ENCODE results near the gene GRIN3B. TPM values are rescaled to one million over a fixed set of nuclear protein-coding genes. Genes with fewer than 3 reads are reported as not detected.

Gene GRIN3B
- total RNA-seq, 4 donors from 2014 or later = 0.24 TPM; not detected in 3

DNA sequence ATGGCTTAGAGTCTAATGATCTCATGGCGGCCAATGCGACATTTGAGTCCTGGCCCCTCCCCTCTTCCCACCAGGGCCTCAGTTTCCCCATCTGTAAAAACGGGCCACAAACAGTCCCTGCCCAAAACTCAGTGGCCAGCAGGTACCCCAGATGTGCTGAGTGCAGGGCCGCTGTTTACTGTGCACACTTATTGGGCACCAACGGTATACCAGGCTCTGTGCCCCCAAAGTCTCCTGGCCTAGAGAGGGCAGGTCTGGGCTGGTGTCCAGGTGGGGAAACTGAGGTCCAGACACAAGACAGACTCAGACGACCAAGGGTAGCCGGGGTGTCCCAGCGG lies 39.6 kb upstream of the GRIN3B start:
- ATAC-seq (ENCODE audit: low FRiP score) (no peak), DNase-seq (ENCODE audit: low spot score) (no peak)
- TF ChIP-seq, protein P1, sequence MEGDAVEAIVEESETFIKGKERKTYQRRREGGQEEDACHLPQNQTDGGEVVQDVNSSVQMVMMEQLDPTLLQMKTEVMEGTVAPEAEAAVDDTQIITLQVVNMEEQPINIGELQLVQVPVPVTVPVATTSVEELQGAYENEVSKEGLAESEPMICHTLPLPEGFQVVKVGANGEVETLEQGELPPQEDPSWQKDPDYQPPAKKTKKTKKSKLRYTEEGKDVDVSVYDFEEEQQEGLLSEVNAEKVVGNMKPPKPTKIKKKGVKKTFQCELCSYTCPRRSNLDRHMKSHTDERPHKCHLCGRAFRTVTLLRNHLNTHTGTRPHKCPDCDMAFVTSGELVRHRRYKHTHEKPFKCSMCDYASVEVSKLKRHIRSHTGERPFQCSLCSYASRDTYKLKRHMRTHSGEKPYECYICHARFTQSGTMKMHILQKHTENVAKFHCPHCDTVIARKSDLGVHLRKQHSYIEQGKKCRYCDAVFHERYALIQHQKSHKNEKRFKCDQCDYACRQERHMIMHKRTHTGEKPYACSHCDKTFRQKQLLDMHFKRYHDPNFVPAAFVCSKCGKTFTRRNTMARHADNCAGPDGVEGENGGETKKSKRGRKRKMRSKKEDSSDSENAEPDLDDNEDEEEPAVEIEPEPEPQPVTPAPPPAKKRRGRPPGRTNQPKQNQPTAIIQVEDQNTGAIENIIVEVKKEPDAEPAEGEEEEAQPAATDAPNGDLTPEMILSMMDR (IDR thresholded peaks at IDR 0.05) = no peak

DNA sequence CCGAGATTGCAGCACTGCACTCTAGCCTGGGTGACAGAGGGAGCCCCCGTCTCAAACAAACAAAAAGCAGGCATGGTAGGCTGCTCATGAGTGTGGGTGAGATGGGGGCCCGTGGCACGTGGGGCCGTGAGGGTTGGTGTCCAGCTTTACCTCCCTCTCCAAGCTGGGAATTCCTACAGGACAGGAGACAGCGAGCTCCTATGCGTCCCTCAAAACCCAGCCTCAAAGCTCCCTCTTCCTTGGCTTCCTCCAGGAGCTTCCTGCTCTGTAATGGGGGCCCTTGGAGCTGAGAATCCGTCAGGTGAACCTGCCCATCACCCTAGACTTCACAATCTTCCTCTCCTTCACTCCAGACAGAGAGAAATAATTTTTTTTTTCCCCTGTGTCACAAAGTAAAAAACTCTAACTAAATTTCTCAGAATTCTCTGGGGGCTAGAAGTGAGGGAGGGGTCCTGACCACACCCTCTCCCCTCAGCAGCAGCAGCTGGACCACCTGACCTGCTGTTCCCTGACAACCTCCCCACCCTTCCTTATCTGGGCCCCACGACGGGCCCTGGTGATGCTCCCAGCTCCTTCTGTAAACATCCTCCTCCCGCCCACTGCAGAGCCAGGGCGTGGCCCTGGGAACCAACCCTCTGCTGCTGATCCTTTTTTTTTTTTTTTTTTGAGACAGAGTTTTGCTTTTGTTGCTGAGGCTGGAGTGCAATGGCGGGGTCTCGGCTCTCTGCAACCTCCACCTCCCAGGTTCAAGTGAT lies 38.2 kb upstream of the GRIN3B start:
- ATAC-seq (ENCODE audit: low FRiP score) (no peak), DNase-seq (ENCODE audit: low spot score) (no peak)
- TF ChIP-seq, protein P1 (IDR thresholded peaks at IDR 0.05) = no peak

DNA sequence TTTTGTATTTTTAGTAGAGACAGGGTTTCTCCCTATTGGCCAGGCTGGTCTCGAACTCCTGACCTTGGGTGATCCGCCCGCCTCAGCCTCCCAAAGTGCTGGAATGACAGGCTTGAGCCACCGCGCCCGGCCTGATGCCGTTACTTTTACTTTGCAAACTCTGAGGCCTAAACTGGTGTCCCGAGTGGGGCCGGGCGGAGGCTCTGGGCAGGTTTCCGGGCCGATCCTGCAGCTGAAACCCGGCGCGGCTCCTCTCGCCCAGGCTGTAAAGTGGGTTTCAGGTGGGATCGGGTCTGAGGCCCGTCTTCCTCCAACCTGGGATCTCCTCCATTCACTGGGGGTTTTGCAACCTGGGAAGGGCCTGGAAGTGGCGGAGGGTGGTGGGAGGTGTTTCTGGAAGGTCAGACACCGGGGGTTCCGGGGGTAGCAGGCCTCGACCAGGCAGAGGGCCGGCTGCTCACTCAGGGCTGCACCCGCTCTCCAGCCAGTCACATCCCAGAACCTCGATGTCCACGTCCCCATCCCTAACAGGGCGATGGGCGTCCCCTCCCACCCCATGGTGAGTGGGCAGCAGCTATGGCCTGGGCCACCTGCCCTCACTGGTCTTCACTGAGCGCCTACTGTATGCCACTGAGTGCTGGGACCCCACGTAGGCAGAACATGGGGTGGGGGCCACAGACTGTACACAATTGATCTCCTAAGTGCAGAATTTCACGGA lies 37.4 kb upstream of the GRIN3B start:
- ATAC-seq (ENCODE audit: low FRiP score) (no peak), DNase-seq (ENCODE audit: low spot score) (no peak)
- TF ChIP-seq, protein P1 (IDR thresholded peaks at IDR 0.05) = no peak

DNA sequence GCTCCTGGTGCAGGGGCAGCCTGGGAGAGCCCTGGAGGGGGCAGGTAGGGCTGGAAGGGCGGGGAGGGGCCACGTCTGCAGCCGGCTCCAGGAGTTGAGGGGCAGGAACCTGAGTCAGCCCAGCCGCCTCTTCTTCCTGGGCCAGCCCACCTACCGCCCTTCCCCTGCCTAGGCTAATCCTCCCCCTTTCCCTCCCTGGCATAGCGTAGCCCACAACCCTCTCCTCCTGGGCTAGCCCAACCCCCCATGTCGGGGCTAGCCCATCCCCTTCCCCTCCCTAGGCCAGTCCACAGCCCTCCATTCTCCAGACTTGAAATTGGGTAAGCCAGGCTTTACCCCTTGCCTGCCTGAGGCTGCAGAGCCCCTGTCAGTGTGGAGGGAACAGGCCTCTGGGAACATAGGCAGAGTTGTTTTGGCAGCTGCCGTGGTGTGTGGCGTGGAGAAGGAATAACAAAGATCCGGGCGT lies 36.7 kb upstream of the GRIN3B start:
- ATAC-seq (ENCODE audit: low FRiP score) (no peak), DNase-seq (ENCODE audit: low spot score) (no peak)
- TF ChIP-seq, protein P1 (IDR thresholded peaks at IDR 0.05) = no peak

DNA sequence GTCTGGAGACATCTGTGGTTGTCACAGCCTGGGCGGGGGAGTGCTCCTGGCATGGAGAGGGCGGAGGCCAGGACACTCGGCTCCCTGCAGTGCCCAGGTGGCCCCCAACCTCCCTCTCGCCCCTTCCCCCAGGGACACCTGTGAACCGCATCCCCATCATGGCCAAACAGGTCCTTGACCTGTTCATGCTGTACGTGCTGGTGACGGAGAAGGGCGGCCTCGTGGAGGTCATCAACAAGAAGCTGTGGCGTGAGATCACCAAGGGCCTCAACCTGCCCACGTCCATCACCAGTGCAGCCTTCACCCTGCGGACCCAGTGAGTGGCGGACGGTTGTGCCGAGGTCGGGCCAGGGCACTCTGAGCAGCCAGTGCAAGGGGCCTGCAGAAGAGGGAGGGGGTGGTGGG lies 36.1 kb upstream of the GRIN3B start:
- no peak for ATAC-seq (ENCODE audit: low FRiP score)
- TF ChIP-seq, protein P1 (IDR thresholded peaks at IDR 0.05) = no peak
- no peak for DNase-seq (ENCODE audit: low spot score)

DNA sequence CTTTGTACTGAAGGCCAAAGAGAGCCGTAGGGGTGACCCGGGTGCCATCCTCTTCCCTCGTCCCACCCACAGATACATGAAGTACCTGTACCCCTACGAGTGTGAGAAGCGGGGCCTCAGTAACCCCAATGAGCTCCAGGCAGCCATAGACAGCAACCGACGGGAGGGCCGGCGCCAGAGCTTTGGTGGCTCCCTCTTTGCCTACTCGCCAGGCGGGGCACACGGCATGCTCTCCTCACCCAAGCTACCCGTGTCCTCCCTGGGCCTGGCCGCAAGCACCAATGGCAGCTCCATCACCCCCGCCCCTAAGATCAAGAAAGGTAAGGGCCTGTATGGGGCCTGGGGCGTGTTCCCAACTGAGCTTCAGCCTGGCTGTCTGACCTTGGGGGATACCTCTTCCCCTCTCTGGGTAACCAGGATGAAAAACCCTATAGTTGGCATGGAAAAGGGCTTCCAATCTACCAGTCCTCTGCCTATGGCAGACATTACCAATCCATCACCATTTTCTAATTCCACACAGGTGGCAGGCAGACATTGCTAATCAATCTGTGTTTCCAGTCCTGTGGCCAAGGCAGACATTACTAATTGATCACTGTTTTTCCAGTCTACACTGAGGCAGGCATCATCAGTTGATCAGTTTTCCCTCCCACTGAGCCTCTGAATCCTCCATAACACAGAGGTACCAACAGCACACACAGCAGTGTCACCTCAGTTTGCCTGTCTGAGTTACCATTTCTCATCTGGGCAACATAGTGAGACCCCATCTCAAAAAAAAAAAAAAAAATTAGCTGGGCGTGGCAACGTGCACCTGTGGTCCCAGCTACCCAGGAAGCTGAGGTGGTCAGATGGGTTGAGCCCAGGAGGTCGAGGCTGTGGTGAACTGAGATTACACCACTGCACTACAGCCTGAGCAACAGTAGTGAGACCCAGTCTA lies 35.2 kb upstream of the GRIN3B start:
- no peak for ATAC-seq (ENCODE audit: low FRiP score)
- TF ChIP-seq, protein P1 (IDR thresholded peaks at IDR 0.05) = no peak
- no peak for DNase-seq (ENCODE audit: low spot score)
